GM21717 (cell line): ENCODE measurements around the gene FCHSD2.
"Not testable (repeated sequence)": the region's sequence is repeated elsewhere in the genome, so short reads cannot be mapped to it uniquely, and the experiment has no call there.

Experiments
- ATAC-seq: cut with Tn5 transposase; IDR thresholded peaks from one replicate; pipeline ENCODE4 v1.9.1; 2021; ENCODE audit warnings: mild to moderate bottlenecking, moderate library complexity; ENCODE audit not compliant: unreplicated experiment

The FCHSD2 gene

GRCh38 chr11:72811686-72812085 lies 330.4 kb downstream of the FCHSD2 start:
- ATAC-seq, result not testable (repeated sequence)

- ATAC-seq, result no peak
Observed at GRCh38 chr11:72808331-72808798, 333.8 kb downstream of the FCHSD2 start.

GRCh38 chr11:72807792-72808191 lies 334.3 kb downstream of the FCHSD2 start:
- no peak for ATAC-seq

- no peak for ATAC-seq
Observed at GRCh38 chr11:72807021-72807693, 335.0 kb downstream of the FCHSD2 start.

GRCh38 chr11:72806378-72806777 lies 335.7 kb downstream of the FCHSD2 start:
- not testable (repeated sequence) for ATAC-seq

- ATAC-seq, result no peak
Observed at GRCh38 chr11:72805216-72805615, 336.9 kb downstream of the FCHSD2 start.

GRCh38 chr11:72802822-72803221 lies 339.3 kb downstream of the FCHSD2 start:
- ATAC-seq, result no peak

- no peak for ATAC-seq
Observed at GRCh38 chr11:72799441-72799840, 342.7 kb downstream of the FCHSD2 start.

- no peak for ATAC-seq
Observed at GRCh38 chr11:72798361-72798760, 343.8 kb downstream of the FCHSD2 start.

GRCh38 chr11:72793425-72794367 lies 348.4 kb downstream of the FCHSD2 start, which contains the start of gene STARD10:
TSS of gene STARD10 (minus strand) at chr11:72794047. CDS start at chr11:72781181, 12,866 bp downstream.
- ATAC-seq, result peak; percentile 79

GRCh38 chr11:72793076-72793424 lies 349.1 kb downstream of the FCHSD2 start:
- ATAC-seq, result peak; percentile 1

- peak; percentile 3 for ATAC-seq
Observed at GRCh38 chr11:72792437-72793021, 349.6 kb downstream of the FCHSD2 start.

- ATAC-seq, result not testable (repeated sequence)
Observed at GRCh38 chr11:72791228-72791627, 350.9 kb downstream of the FCHSD2 start.

GRCh38 chr11:72789493-72790131 lies 352.5 kb downstream of the FCHSD2 start:
- ATAC-seq, result no peak

GRCh38 chr11:72788241-72788640 lies 353.9 kb downstream of the FCHSD2 start:
- ATAC-seq, result no peak

GRCh38 chr11:72787216-72788104 lies 354.7 kb downstream of the FCHSD2 start:
- no peak for ATAC-seq
